ENCODE data around the gene TBC1D14. TPM values are rescaled to one million over a fixed set of nuclear protein-coding genes. Genes with fewer than 3 reads are reported as not detected.

TBC1D14 gene
- polyA plus RNA-seq, 4 donors: 59.1 to 61.9 (median 60.6) TPM

DNA sequence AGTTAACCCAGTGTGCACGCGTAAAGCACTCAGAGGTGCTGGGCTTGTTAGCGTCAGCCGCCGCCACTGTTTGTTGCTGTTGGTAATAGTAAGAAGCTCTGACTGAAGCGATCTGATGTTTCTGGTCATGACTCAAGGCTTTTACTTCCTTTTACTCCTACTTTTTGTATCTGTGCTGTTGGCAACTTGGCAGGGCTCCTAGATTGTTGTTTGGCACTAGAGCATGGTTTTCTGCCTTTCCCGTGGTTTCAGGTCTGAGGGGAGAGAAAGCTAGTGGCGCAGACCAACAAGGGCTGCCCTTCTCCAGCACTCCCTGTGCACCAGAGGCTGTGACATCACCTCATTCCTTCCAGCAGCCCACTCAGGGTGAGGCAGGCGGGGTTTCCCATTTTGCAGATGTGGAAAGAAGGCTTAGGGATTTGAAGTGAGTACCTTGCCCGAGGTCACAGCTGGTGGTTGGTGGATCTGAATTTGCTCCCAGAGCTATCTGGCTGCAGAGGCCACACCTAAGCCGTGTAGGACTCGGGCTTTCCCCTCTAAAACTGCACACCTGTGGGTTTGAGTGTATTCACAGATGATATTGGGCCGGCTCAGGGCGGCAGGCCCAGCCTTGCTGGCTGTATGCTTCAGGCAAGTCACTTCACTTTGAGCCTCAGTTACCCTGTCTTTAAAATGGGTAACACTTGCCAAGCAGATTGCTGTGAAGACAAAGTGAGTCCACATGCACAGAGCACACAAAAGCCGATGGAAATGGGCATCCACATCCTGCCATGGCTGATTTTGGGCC is 82.3 kb downstream of the TBC1D14 start:
- DNase-seq (ENCODE audit: low read depth in 4 of 4, low spot score in 2 of 4): no peak

DNA sequence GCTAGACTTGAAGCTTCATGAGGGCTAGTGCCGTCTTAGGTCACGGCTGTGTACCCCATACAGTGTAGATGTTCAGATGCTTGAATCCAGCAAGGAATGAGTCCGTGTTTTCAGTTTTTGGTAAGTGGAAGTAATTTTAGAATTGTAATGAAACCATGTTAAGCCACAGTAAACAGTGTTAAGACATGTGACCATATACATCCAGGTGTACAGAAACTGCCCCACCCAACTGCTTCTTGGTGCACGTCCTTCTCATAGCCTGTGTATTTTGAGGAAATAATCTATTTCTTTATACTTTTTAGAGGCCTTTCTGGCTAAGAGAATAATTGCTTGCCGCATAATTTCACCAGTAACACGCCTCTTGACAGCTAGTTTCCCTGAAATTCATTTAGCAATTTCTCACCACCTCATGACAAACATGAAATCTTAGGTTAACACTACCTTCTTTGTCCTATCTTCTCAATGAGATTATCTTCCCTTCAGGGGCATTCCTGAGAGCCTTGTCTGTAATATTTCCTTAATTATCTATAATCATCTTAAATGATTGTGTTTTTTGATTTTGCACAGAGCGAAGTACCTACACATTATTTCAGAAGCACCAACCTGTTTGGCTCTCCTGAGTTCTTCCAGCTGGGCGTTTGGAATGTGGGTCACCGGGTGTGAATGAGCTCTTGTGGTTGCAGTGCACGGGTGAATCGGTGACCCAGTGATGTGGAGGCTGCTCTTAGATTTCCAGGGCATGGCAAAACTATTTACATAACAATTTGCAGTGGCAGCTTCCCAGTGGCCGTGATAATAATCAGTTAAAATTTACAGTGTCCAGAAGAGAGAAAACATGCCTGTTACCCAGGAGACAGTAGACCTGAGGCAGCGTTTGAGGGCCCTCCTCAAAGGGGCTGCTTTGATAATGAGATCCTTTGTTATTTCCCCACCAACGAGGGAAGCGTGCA is 83.4 kb downstream of the TBC1D14 start:
- DNase-seq (ENCODE audit: low read depth in 4 of 4, low spot score in 2 of 4): peak in 1 of 4 donors; percentile 47

DNA sequence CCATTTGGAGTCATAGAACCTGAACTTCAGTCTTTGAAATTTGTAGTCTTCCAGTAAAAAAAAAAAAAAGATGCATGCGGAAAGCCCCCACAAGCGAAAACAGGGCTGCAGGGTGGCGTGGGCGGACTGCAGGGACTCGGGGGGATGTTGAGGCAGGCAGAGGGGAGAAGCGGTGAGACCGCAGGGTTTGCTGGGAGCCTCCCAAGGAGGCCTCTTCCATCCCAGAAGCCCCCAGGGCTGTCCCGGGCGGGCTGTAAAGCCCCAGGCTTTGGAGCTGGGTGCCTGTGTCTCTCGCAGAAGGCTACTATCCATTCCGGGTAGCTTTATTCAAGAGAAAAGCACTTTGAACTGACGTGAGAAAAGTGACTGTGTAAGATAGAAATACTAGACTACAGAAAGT is 86.9 kb downstream of the TBC1D14 start:
- no peak for DNase-seq (ENCODE audit: low read depth in 4 of 4, low spot score in 2 of 4)

DNA sequence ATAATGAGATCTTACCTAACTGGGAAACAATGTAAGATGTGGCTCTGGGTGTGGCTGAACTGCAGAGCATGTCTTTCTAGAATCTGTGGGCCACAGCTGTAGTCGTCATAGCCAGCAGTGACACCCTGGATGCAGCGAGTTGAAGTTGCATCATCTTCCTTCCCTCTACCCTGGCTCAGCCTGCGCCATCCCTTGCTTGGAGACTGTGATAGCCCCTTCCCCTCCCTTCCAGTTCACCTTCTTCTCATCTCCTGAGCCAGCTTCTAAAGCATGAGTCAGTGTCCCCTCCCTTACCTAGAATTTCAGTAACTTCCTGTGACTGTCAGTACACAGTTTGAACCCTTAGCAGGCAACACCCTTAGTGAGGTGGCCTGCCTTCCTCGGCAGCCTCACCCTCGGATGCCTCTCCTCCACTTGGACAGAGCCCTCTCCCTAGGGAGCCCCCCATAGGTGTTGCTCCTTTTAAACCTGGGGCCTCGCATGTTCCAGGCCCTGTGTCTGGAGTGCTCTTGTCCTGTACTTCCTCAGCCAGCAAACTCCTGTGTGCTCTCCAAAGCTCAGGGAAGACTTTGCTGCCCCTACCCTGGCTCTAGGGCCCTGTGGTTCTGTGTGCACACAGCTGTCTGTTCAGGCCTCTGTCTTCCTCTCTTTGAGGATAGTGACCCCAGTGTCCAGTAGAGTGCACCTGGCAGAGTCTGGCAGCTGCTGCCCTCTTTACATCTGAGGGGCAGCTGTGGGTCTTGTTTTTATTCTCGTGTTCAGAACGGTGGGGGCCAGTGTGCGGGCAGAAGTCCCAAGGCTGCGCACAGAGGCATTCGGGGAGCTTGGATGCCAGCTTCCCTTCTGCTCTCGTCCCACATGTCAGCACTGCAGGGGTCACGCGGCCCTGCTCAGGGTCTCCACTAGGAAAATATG is 89.8 kb downstream of the TBC1D14 start:
- no peak for DNase-seq (ENCODE audit: low read depth in 4 of 4, low spot score in 2 of 4)

DNA sequence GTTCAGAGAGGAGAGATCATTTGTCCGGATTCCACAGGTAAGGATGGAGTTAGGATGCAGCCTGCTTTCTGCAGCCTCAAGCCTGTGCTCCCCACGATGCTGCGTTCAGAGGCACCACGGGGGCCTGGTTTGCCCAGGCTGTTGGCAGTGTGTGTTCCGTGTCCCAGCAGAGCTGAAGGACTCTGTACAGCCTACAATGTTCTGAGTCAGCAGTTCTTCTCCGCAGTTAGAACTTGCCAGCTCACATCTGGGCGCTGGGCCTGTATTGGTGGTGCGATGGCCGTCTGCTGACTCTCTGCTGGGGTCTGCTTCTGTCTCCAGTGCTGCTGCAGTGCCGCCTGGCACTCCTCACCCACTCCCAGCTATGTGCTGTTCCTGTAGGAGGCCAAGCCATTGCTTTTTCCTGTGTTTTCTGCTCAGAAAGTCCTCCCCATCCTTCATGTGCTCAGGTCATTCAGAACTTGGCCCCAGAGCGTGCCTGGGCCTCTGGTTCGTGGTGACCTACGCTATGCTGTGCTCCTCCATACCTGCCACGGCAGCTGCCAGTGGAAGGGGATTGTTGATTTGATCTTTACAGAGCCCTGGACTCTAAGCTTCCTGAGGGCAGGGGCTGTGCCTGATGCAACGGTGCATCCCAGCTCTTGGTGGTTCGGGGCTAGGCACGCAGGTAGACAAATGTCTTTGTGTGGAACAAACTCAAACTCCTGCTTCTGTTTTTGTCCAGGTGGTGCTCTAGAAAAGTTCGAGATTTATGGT is 91.0 kb downstream of the TBC1D14 start:
- no peak for DNase-seq (ENCODE audit: low read depth in 4 of 4, low spot score in 2 of 4)

DNA sequence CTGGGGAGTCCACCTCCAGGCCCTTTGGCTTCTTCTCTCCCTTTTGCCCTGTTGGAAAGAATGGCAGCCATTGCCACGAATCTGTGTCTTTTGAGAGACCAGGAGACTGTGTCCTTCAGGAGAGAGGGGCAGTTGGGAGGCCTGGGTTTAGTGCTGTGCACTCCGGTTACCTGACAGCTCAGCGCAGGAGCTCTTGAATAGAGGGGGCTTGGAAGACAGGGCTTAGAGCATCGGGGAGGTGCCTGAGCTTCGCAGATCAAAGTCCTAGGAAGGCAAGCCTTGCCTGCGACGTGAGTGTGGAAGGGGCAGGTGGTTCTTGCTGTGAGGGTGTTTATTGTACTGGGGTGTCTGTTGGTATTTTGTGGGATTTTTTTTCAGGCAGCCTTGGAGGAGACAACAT is 91.6 kb downstream of the TBC1D14 start:
- no peak for DNase-seq (ENCODE audit: low read depth in 4 of 4, low spot score in 2 of 4)

DNA sequence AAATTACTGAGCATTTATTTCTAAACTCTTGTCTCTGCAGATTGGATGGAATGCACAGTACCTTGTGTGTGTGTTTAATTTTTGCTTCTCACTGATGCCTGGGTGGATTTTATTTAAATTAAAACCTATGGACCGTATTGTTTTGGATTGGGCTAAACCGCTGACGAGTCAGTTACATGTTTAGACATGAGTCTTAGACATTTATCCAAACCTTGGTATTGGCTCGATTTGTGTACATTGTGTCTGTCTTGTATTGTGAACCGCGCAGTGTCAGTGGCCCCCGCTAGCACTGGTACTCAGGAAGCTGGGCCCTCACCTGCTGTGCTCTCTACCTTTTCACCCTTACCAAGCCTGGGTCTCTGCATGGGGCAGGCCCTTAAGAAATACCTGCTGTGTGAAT is 92.7 kb downstream of the TBC1D14 start:
- no peak for DNase-seq (ENCODE audit: low read depth in 4 of 4, low spot score in 2 of 4)

DNA sequence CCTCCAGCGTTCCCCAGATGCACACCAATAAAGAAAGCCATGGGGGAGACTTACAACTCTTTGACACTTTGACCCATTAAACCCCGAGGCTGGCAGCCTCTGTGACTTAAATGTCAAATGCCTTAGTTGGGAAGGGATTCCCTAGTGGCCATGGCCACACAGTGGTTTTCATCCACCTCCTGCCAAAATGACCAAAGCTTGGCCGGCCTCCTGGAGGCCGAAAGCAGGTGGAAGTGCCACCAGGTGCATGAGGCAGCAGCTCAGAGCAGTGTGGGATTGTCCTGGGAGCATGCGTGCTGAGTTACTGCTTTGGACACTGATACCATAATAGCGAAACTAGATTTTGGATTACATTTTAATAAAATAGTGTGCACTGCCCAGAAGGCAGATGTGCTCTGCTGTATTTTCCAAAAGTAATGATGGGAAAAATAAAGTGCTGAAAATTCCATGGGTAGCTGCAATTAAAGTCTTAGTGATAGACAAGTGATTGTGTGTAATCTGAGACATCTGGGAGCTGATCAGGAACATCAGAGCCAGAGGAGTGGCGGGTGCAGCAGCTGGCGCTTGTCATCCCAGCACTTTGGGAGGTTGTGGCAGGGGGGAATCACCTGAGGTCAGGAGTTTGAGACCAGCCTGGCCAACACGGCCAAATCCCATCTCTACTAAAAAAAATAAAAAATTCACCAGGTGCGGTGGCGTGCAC is 93.7 kb downstream of the TBC1D14 start:
- DNase-seq (ENCODE audit: low read depth in 4 of 4, low spot score in 2 of 4): no peak

DNA sequence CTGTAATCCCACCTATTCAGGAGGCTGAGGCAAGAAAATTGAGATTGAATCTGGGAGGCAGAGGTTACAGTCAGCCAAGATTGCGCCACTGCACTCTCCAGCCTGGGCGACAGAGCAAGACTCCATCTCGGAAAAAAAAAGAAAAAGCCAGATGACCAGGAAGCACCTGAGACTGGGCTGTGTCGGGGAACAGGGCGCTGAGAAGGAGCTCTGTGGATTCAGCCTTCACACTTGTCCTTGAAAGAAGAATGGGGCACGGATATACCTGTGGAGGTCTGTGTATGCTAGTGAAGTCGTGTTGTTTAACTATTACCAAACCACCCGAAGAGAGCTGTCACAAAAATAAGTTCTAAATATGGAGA is 94.2 kb downstream of the TBC1D14 start:
- DNase-seq (ENCODE audit: low read depth in 4 of 4, low spot score in 2 of 4): no peak

DNA sequence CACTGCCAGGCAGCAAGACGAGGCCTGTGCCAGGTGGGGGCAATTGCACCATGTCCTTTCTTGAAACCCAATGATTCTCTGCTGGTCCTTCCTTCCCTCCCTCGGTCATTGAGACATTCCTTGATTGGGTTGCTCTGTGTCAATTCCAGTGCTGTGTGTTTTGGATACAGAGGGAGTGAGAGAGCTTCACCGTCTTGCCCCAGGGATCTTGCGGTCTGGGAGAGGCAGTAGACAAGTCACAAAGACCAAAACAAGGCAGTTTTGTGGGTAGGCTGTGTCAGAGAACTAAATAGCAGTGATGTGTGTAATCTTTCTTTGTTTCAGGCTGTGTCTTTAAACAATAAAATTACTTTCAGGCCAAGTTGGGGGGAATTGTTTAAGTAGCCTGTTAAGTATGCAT is 94.7 kb downstream of the TBC1D14 start:
- no peak for DNase-seq (ENCODE audit: low read depth in 4 of 4, low spot score in 2 of 4)

DNA sequence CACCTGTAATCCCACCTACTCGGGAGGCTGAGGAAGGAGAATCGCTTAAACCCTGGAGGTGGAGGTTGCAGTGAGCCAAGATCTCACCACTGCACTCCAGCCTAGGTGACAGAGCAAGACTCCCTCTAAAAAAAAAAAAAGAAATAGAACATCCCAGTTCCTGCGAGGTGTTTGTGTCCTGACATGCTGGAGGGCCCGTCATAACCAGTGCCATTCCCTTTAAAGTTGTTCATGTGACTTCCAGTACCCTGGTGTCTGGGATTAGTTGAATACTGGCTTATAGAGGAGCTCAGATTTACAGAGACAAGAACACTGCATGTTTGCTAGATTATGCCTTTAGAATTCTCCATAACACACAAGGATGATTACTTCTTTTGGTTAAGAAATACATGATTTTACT is 95.9 kb downstream of the TBC1D14 start:
- DNase-seq (ENCODE audit: low read depth in 4 of 4, low spot score in 2 of 4): no peak

DNA sequence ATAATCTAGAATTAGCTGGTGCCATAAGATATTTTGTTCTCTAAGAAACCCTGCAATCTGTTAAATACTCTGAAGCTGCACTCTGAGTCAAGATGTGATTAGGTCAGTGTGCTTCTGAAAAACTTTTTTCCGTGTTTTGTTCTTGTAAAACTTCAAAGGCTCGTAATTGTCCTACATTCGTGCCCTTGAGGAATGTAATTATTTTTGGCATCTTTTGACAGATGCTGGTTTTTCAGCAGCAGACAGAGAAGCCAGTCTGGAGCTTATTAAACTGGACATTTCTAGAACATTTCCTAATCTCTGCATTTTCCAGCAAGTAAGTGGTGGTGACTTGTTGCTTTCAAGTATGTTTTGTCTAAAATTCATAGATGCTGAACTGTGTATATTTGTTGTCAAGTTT is 96.8 kb downstream of the TBC1D14 start:
- no peak for DNase-seq (ENCODE audit: low read depth in 4 of 4, low spot score in 2 of 4)

DNA sequence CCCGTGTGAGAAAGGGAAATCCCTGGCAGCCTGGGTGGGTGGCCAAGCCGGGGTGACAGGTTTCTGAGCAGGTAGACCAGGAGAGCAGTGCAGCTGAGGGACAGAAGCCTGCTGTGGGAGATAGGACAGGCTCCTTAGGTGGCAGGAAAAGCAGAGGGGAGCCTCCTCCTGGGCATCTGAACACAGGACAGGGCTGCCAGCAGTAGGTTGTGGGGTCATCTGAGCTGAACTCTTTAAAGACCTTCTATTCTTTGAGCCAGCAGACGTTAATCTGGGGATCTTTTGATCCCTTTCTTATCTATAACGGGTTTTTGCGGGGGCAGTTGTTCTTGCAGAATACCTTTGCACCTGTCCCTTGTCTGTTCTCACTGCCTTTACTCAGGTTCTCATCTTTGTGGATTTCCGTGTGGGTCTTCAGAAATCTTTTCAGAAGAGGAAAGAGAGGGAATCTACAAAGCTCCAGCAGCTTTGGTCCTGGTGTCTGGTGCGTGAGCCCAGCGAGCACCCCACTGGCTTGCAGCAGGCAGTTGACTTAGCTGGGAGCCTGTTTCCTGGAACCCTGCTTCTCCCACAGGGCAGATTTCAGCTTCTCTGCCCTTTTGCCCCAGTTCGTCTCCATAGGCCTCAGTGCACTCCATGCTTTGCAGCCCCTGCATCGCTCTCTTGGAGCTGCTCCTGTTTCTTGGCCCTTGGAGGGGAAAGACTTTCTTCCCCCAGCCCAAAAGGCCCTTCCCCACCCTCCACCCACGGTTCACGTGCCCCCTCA is 97.7 kb downstream of the TBC1D14 start:
- no peak for DNase-seq (ENCODE audit: low read depth in 4 of 4, low spot score in 2 of 4)

DNA sequence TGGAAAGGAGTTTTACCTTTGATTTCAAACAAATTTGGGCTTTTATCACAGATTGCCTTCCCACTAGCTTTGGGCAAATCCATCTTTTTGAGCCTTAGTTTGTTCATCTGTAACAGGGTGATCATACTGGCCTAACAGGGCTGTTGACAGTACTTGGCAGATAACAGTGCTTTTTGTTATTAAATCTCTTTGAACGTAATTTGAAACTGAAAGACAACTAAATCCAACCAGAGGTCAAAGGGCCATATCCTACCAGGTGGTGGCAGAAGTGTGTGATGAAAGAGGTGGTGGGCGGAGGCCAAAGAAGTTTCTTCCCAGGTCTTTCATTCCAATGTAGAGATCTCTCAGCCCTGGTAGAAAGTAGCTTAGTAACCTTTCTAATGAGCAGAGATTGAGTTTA is 98.3 kb downstream of the TBC1D14 start:
- DNase-seq (ENCODE audit: low read depth in 4 of 4, low spot score in 2 of 4): no peak

DNA sequence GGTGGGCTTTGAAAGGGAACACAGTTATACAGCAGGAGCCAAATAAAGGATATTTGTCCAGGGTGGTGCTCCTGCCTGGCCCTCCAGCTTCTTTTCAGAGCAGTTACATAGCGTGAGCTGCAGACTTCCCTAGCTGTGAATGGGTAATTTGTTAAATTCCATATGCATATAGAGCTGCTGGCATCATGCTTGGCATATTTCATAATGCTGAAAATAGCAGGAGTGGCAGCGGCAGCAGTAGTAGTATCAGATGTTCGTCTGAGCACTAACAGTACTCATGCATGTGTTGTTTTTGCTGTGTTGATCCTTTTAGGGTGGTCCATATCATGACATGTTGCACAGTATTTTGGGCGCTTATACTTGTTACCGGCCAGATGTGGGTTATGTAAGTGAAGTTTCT is 99.9 kb downstream of the TBC1D14 start:
- DNase-seq (ENCODE audit: low read depth in 4 of 4, low spot score in 2 of 4): no peak

DNA sequence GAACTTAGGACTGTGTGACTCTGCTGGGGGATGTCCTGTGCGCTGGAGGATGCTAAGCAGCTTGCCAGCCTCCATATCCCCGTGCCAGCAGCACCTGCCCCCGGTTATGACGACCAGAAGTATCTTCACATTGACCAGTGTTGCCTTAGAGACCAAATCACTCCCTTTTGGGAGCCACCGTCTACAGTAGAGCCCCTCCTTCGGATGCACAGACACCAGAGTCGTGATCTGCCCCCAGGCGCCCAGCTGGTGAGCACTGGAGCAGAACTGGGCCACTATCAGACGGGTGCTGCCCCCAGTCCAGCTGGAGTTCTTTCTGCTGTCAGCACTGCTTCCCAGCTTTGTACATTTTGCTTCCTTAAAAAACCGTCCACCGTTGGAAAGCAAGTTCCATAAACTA is 103.5 kb downstream of the TBC1D14 start:
- DNase-seq (ENCODE audit: low read depth in 4 of 4, low spot score in 2 of 4): no peak

DNA sequence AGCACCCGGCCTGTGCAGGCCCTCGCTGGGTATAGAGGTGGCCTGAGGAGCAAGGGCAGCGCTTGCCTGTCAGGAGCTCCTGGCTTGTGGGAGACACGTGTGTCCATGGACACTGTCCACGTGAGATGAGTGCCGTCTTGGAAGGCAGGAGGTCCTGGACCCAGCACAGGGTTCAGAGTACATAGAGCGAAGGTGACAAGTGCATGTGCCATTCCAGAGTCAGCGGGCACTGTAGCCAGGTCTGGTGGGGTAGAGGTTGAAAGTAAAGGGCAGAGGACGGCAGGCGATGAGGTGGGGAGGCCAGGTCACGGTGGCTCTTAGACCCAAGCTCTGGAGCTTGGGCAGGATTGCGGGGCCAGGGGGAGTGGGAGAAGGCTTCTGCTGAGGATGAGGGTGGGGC is 105.2 kb downstream of the TBC1D14 start:
- no peak for DNase-seq (ENCODE audit: low read depth in 4 of 4, low spot score in 2 of 4)

DNA sequence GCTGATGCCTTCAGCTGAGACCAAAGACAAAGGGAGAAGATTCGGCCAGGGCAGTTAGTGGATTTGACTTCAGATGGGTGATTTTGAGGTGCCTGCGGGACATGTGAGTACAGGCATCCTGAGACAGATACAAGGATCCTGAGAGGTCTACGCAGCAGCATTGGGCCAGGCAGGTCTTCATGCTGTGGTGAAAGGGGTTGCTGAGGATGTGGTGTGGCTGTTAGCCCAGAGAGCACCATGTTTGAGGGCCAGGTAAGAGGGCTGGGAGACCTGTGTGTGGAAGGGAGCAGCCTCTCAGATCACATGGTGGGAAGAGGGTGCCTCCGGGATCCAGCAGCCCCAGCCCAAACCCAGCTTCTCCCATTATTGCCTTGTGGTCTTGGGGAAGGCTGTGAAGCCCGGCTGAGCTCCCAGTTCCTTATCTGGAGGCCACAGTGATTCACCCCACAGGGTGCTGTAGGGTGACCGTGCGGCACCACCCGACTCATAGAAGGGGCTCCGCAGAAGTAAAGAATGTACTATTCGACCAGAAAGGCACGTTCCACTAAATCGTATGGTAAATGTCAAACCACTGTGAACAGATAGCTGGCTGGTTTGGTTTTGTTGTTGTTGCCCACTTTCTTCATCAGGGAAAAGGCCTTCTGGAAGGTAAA is 105.9 kb downstream of the TBC1D14 start:
- no peak for DNase-seq (ENCODE audit: low read depth in 4 of 4, low spot score in 2 of 4)
